Measurements from ENCODE around the gene CEACAM1.

Gene CEACAM1

DNA sequence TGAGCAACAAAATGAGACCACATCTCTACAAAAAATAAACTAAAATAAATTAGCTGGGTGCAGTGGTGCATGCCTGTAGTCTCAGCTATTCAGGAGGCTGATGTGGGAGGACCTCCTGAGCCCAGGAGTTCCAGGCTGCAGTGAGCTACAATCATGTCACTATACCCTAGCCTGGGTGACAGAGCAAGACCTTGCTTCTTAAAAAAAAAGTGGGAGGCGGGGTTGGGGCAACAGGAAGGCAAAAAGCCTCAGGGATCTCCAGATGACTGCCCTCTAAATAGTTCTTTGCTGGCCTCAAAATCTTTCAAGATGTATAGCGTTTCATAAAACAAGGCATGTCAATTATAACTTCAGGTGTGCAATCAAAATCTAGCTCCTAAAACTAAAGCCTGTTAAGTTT, 48.0 kb upstream of the CEACAM1 start:
- Histone ChIP-seq H3K27ac (replicated peaks) (no peak overlapping the region), H3K4me3 (replicated peaks; ENCODE audit: insufficient read depth, low read length) (no peak overlapping the region), H3K27me3 (ENCODE audit: insufficient read depth, poor library complexity, severe bottlenecking) (no peaks in the 10 kb centered on the region)
- no peak for DNase-seq (ENCODE audit: low read depth in 1 of 2, low spot score in 1 of 2)
- TF ChIP-seq SPI1 (IDR thresholded peaks at IDR 0.05; ENCODE audit: borderline replicate concordance, low read depth): no peak
- TF ChIP-seq CTCF (IDR thresholded peaks at IDR 0.05; ENCODE audit: insufficient read depth, low read length): no peak
- no peak for TF ChIP-seq POLR2AphosphoS5 (IDR thresholded peaks at IDR 0.05; ENCODE audit: low read depth)
- TF ChIP-seq GABPA (IDR thresholded peaks at IDR 0.05; ENCODE audit: low read depth): no peak

DNA sequence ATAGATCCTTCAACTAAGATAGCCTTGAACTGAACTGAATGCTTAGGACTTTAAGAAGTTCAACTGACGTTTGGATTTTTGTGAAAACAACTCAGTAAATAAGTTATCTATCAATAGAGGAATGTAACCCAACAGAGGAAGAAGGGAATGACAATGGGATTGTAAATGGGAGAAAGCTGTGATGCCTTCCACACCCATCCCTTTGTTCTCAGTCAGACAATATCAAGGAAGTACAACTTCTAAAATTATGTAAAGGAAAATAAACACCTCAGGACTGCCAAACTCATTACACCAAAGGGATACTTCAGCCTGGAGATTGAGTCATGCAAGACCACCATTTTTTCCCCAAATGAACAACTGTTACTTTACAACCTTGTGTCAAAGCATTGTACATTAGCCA, 45.4 kb upstream of the CEACAM1 start:
- H3K27me3 ChIP-seq (ENCODE audit: insufficient read depth, poor library complexity, severe bottlenecking): no peaks in the 10 kb centered on the region
- no peak overlapping the region for H3K4me3 ChIP-seq (replicated peaks; ENCODE audit: insufficient read depth, low read length)
- TF ChIP-seq, protein P1, sequence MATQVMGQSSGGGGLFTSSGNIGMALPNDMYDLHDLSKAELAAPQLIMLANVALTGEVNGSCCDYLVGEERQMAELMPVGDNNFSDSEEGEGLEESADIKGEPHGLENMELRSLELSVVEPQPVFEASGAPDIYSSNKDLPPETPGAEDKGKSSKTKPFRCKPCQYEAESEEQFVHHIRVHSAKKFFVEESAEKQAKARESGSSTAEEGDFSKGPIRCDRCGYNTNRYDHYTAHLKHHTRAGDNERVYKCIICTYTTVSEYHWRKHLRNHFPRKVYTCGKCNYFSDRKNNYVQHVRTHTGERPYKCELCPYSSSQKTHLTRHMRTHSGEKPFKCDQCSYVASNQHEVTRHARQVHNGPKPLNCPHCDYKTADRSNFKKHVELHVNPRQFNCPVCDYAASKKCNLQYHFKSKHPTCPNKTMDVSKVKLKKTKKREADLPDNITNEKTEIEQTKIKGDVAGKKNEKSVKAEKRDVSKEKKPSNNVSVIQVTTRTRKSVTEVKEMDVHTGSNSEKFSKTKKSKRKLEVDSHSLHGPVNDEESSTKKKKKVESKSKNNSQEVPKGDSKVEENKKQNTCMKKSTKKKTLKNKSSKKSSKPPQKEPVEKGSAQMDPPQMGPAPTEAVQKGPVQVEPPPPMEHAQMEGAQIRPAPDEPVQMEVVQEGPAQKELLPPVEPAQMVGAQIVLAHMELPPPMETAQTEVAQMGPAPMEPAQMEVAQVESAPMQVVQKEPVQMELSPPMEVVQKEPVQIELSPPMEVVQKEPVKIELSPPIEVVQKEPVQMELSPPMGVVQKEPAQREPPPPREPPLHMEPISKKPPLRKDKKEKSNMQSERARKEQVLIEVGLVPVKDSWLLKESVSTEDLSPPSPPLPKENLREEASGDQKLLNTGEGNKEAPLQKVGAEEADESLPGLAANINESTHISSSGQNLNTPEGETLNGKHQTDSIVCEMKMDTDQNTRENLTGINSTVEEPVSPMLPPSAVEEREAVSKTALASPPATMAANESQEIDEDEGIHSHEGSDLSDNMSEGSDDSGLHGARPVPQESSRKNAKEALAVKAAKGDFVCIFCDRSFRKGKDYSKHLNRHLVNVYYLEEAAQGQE (IDR thresholded peaks at IDR 0.05; ENCODE audit: insufficient replicate concordance, low read depth): no peak
- TF ChIP-seq POLR2AphosphoS5 (IDR thresholded peaks at IDR 0.05; ENCODE audit: low read depth) (no peak), GABPA (IDR thresholded peaks at IDR 0.05; ENCODE audit: low read depth) (no peak), CTCF (IDR thresholded peaks at IDR 0.05; ENCODE audit: insufficient read depth, low read length) (no peak), SPI1 (IDR thresholded peaks at IDR 0.05; ENCODE audit: borderline replicate concordance, low read depth) (no peak)
- DNase-seq (ENCODE audit: low read depth in 1 of 2, low spot score in 1 of 2): no peak
- 0 out of 2 replicates have a peak overlapping the region, but pooled peaks have one; percentile 96 for H3K27ac ChIP-seq (replicated peaks)

GRCh38 chr19:42571116-42571515, 42.8 kb upstream of the CEACAM1 start:
- Histone ChIP-seq H3K27ac (replicated peaks) (peak overlapping the region; percentile 96), H3K27me3 (ENCODE audit: insufficient read depth, poor library complexity, severe bottlenecking) (no peaks in the 10 kb centered on the region), H3K4me3 (replicated peaks; ENCODE audit: insufficient read depth, low read length) (no peak overlapping the region)
- peak in 1 of 2 experiments; percentile 16 for DNase-seq (ENCODE audit: low read depth in 1 of 2, low spot score in 1 of 2)
- TF ChIP-seq GABPA (IDR thresholded peaks at IDR 0.05; ENCODE audit: low read depth) (no peak), SPI1 (IDR thresholded peaks at IDR 0.05; ENCODE audit: borderline replicate concordance, low read depth) (no peak), CTCF (IDR thresholded peaks at IDR 0.05; ENCODE audit: insufficient read depth, low read length) (no peak), POLR2AphosphoS5 (IDR thresholded peaks at IDR 0.05; ENCODE audit: low read depth) (no peak)
- TF ChIP-seq, protein P1 (IDR thresholded peaks at IDR 0.05; ENCODE audit: insufficient replicate concordance, low read depth): no peak

- no peak overlapping the region for H3K4me3 ChIP-seq (replicated peaks; ENCODE audit: insufficient read depth, low read length)
- peak in 1 of 2 experiments; percentile 52 for DNase-seq (ENCODE audit: low read depth in 1 of 2, low spot score in 1 of 2)
- H3K27ac ChIP-seq (replicated peaks): peak overlapping the region; percentile 96
- TF ChIP-seq POLR2AphosphoS5 (IDR thresholded peaks at IDR 0.05; ENCODE audit: low read depth) (no peak), SPI1 (IDR thresholded peaks at IDR 0.05; ENCODE audit: borderline replicate concordance, low read depth) (peak; percentile 50; the same call in 1 of the 2 replicates), GABPA (IDR thresholded peaks at IDR 0.05; ENCODE audit: low read depth) (no peak)
- TF ChIP-seq, protein P1 (IDR thresholded peaks at IDR 0.05; ENCODE audit: insufficient replicate concordance, low read depth): no peak
- no peaks in the 10 kb centered on the region for H3K27me3 ChIP-seq (ENCODE audit: insufficient read depth, poor library complexity, severe bottlenecking)
Measured at GRCh38 chr19:42569193-42569592, 40.9 kb upstream of the CEACAM1 start.
